GM18868 (cell line): ENCODE data around the gene DNMT3A.
"Not testable (repeated sequence)": the region's sequence is repeated elsewhere in the genome, so short reads cannot be mapped to it uniquely, and the experiment has no call there.

Source experiments
- ATAC-seq: cut with Tn5 transposase; IDR thresholded peaks from one replicate; pipeline ENCODE4 v1.9.1; 2021; ENCODE audit warnings: mild to moderate bottlenecking, moderate library complexity; ENCODE audit not compliant: unreplicated experiment

DNMT3A gene

DNA sequence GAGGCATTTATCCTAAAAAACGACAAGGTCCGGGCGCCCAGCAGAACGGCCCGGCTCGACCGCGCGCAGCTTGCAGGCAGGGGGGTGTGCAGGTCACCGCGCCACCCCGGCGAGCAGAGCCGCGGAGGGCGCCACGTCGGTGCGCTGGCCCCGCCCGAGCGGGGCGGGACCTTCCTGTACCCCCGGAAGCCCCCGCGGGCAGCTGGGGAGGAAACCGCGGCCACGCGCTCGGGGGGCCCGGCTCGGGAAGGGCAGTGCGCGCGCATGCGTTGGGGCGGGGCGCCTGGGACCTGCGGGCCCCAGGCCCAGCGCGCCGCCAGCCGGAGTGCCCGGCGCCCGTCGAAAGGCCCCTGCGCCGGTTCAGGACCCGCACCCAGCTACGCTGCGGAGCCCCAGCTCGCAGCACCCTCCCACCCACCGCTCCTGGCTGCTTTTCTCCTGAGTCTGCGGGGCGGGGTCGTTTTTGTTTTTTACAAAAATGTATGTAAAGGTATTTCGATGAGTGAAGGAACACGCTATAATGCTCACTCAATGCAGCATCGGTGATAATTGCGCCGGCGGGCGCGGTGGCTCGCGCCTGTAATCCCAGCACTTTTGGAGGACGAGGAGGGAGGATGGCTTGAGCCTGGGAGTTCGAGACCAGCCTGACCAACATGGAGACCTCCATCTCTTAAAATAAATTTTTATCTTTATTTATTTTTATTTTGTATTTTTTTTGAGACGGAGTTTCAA is 125.6 kb downstream of the DNMT3A start:
- ATAC-seq: peak; percentile 77

DNA sequence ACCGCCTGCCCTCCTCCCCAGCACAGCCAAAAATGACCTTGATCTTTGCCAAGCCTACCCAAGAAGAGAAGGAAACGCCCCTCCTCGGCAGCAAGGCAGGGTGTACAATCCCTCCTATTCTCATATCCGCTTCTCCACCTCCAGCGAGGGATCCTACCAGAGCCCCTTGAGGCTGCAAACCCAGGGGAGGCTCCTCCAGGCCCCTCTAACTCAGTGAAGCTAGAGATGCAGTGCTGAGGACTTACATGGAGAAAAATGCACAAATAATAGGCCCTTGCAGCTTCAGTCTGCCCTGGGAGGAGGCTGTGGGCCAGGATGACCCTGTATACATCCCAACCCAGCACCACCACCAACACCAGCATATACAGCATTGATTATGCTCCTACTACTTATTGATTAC is 126.5 kb downstream of the DNMT3A start:
- no peak for ATAC-seq

DNA sequence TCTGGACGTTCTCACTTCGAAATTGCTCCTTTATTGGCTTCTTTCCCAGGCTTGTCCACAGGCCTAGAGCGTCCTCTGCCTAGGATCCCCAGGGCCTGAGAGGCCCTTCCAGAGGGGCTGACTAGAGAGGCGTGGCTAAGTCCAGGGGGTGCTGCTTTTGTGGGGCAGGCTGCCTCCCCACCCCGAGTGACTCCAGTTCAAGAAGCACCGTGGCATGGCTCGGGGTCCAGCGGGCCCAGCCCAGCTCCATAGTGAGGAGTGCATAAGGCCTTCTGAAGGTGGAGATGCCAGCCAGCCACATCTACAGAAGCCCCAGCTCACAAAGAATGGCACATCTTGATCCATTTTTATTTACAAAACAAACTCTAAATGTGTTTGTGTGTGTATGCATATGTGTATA is 128.5 kb downstream of the DNMT3A start:
- ATAC-seq: no peak

DNA sequence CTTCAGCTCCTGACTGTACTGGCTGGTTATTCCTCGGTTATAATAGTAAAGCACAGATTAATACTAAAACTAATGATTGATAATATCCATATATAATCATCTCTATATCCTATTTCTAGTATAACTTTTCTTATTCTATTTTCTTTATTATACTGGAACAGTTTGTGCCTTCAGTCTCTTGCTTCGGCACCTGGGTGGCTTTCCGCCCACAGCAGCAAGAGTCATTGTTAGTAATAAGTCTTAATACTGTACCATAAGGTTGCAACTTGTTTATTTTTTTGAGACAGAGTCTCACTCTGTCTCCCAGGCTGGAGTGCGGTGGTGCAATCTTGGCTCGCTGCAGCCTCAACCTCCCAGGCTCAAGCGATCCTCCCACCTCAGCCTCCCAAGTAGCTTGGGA is 130.8 kb downstream of the DNMT3A start:
- ATAC-seq: not testable (repeated sequence)

DNA sequence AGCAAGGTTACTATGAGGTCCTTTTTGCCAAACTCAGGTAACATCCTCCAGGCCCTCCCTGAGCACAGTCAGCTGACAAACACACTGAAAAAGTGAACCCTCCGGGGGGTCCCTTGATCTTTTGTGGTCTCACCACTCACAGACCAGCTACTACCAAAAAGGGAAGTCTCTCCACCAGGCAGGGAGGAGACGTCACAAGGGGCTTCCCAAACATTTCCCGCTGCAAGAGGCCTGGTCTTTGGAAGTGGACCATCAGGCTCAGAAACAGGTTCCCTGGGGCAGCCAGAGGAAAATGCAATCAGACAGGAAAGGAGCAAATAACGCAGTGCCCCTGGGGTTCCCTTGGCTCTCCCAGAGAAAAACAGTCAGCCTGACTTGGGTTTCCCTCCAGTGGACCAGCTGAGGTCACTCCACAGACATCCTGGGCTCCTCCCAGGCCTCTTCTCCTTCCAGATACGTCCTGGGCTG is 134.6 kb downstream of the DNMT3A start:
- ATAC-seq: no peak

DNA sequence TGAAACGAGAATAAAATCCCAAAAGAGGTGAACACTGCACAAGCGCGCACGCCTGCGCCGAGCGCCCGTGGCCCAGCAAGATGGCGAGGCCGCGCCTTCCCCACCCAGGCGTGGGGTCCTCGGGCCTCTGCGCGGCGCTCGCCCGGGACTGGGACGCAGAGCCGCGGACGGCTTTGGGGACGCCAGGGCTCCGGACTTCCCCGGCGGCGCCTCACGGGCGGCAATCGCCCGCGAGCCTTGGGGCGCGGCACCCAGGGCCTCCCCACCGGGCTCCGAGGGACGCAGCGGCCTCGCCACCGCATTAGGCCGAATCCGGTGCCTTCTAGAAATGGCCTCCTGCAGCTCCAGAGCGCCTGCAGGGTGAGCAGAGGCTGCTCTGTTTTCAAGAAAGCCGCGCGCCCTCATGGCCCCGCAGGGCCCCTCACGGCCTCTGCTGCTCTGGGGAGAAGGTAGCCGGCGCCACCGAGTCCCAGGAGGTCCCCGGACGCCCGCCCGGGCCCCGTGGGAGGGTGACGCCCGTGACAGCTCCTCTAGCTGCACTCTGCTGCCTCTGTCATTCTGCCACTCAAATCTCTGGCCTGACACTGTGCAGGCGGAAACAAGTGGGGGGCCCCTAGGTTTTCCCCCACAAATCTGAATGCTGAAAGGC is 137.4 kb downstream of the DNMT3A start:
- ATAC-seq: no peak

DNA sequence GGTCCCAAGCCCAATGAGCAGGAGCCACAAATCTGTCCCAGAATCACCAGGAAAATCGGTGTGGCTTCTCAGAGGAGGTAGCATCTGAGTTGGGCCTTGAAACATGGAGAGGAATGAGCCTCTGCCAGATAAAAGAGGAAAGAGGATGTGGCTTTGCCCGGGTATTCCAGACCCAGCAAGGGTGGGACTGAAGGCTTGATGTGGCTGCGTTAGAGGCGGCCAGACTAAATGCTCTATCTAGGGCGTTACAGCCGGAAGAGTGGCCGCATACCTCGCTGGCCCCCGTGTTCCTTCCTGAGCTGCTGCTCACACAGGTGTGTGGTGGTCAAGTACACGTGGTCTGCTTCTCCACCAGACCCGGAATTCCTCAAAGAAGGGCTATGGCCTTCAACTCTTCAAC is 139.4 kb downstream of the DNMT3A start:
- ATAC-seq: no peak

DNA sequence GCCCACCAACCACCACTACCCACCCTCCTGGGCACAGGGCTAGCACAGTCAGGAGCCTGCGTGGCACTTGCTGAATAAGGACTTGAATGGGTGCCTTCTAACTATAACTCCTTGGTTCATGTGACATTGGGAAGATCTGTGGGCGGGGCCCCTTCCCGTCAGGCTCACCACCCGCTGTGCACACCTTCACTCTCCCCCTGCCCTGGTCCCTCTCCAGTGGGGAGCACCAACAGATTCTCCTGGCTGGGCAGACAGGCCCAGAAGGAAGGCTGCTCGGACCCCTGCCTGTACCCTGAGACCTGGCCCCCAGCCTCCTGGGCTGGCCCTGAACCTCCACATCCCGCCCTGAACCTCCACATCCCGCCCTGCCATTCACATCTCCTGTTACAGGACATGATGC is 139.9 kb downstream of the DNMT3A start:
- ATAC-seq: no peak

DNA sequence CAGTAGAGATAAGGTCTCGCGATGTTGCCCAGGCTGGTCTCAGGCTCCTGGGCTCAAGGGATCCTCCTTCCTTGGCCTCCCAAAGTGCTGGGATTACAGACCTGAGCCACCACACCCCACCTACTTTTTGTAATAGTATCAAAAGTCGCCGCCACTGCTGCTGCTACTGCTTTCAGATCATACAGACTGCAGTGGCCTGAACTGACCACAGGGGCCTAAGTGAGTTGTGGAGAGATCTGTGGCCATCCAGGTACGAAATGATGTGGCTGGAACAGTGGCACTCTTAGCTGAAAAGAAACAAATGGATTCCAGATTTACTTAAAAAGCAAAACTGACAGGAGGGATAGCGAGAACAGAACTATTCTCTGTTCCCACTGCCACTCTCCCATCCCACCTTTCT is 140.5 kb downstream of the DNMT3A start:
- ATAC-seq: no peak

DNA sequence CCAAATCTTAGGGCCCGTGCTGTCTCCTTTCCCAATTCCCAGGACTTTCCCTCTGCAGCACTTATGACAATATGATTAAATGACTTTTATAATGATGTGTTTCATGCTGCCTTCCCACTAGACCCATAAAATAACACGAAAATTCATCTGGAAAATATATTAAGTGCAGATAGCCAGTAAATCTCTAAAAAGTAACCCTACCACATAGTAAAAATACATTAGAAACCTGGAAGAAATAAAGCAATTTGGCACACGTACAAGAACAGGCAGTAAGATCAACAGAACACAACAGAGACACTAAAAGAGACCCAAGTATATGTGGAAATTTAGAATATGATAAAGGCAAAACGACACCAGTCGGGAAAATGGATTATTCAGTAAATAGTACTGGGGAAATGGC is 143.1 kb downstream of the DNMT3A start:
- no peak for ATAC-seq

DNA sequence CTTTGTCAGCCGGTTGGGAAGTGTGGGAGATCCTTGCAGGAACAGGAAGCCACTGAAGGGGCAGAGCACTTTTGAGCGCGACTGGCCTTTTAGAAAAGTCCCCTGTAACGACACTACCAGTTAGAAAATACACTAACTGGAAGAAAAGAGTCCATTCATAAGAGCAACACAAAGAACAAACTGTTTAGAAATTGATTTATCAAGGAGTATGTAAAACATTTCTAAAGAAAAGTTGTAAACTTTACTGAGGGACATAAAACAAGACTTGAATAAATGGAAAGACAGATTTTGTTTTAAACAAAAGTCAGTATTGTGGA is 143.6 kb downstream of the DNMT3A start:
- ATAC-seq: no peak

DNA sequence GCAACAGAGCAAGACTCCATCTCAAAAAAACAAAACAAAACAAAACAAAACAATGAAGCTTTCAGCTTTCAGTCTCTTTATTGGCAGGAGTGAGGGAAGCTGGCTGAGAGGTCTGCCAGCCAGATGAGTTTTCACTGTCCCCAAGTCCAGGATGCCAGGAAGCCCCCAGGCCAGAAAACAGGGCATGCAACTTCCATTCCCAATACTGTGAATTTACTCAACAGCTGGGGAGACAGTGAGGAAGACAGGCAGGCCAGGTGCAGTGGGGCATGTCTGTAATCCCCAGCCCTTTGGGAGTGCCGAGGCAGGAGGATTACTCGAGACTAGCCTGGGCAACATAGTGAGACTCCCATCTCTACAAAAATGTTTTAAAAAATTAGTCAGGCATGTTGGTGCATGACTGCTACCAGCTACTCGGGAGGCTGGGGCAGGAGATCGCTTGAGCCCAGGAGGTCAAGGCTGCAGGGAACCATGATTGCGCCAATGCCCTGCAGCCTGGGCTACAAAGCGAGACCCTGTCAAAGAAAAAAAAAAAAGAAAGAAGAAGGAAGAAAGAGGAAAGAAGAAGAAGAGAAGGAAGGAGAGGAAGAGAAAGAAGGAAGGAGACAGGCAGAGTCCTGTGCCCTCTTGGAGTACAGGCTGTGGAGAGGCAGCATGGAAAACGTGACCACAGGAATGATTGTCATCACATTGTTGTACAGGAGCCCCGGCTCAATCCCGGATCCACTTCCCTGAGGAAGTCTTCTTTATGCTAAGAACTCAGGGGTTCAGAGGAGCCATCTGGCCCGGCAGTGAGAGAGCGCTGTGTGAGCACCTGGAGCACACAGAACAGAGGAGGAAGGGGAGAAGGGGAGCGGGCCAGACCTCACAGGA is 144.2 kb downstream of the DNMT3A start:
- no peak for ATAC-seq

DNA sequence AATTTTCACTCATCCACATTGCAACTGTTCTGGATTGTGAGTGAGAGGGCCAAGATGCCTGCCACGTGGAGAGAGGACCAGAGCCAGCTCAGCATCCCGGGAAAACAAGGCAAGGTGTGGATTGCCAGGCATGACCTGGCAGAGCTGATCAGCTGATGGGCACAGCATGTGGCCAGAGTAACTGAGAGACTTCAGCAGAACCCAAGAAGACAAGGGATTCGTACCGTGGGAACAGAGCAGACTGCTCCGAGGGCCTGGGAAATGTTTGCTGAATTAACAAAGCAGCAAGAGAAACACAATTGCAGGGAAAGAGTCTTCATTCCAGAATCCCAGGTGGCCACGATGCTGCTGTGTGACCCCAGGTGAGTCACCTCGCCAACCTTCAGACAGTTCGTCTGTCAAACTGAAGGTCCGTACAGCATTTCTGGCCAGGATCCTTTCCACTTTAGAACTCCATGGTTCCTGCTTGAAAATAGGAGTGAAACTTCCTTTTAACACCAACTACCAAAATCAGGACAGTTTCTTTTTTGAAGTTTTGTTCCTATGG is 147.1 kb downstream of the DNMT3A start:
- ATAC-seq: no peak

DNA sequence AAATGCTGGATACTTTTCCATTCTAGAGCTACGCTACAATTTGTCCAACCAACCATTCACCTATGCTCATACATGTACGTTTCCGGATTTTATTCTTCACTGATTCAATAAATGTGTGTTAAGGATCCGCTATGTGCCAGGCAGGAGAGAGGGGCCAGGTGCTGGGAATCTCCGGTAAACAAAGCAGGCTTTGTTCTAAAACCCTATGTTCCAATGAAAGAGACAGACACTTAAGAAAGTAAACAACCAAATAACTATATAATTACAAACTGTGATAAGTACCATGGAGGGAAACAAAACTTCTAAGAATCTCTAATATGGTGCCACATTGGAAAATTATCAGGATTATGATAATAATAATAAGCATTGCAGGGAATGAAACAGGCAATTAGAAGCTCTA is 151.2 kb downstream of the DNMT3A start:
- ATAC-seq: no peak

DNA sequence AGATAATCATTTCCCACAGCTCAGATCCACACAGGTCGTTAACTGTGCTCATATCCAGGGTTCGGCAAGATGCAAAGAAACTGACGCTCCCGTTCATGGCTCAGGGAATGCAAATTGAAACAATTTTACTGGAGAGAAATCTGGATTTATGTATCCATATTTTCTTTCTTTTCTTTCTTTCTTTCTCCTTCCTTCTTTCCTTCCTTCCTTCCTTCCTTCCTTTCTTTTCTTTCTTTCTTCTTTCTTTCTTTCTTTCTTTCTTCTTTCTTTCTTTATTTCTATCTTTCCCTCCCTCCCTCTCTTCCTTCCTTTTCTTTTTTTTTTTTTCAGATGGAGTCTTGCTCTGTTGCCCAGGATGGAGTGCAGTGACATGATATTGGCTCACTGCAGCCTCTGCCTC is 153.3 kb downstream of the DNMT3A start:
- no peak for ATAC-seq

DNA sequence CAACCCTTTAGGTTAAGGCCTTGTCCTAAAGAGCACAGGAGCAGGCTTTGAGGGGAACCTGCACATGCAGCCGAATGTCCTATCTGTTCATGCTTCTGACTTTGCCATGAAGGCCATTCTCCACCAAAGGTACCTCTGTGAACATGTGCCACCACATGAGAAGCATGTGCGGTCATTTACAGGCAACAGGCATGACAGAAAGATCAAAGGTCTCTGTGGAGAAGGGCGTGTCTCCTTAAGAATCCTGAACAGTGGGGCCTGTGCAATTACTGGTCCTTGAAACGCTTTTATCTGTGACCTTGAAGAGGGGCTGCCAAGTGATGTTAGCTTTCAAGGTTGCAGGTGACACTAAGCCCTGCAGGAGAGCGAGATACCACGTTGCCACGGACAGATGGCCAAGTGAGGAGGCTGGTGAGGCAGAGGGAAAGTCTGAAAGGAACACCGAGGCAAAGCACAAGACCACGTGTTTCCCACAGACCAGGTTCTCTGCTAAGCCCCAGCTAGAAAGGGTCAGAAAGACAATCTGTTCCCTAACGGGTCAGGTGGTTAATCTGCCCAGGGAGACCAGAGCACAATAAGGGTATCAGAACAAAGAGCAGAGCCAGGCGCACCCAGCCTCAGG is 153.9 kb downstream of the DNMT3A start:
- ATAC-seq: no peak

DNA sequence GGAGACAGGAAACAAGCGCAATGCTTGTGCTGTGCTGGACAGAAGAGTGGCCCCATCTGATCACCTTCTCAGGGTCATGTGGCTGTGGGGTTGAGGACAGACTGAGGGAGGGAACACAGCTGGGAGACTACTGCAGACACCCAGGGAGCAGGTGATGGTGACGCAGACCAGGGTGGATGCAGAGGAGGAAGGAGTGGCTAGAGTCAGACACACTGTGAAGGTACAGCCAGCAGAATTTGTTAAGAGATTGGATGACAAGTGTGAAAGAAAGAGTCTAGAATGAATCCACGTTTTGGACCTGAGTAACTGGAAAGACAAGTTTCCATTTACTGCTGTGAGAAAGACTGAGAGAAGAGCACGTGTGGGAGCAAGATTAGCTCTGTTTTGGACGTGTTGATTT is 157.5 kb downstream of the DNMT3A start:
- no peak for ATAC-seq

DNA sequence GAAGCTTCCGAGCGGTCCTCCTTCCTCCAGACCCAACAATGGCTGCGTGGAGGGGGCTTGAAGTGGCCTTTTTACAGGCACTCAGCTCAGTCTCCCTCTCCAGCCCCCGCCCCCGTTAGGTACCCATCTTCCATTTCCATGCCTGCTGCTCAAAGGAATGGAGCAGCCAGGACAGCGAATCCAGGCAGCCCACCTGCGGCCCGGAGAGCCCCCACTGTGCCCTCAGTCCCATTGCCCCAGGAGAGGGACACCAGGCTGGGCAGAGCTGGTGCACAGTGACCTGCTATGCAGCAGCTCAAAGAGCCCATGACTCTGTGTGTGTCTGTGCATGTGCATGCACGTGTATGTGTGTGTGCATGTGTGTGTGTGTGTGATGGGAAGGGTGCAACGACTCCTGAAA is 162.7 kb downstream of the DNMT3A start:
- ATAC-seq: no peak
